OCI-LY7 (cell line): ENCODE data around the gene GRID2.

Source experiments
- CTCF ChIP-seq: fragments of 200-600 bp; sonication (generic); conservative IDR thresholded peaks from 2 replicates; pipeline ENCODE4 v1.5.1; 2014; ENCODE audit warnings: mild to moderate bottlenecking, antibody characterized with exemption, low read length, moderate library complexity, mixed read lengths
- EZH2phosphoT487 ChIP-seq: fragments of 200-600 bp; sonication (generic); IDR thresholded peaks from 2 replicates; pipeline ENCODE4 v1.6.1; 2018; ENCODE audit warnings: low read depth, borderline replicate concordance, mild to moderate bottlenecking, mixed run types, antibody characterized with exemption, low read length, moderate library complexity, mixed read lengths

DNA sequence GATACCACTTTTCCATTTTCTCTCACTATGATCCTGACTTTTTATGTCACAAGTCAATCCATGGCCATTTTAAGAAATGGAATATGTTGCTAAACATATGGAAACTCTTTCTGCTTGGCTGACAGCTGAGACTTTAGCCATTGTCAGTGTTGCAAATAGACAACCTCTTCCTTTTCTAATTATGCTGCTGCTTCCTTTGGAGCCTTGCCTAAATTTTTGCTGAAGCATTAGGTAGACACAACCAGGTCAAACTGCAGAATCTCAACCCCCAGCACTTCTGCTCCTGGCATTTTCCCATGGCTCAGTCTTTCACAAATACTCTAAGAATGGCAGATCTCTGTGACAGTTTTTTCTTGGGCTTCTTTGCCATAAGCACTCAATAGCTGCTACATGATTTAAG is 543.3 kb downstream of the GRID2 start:
- TF ChIP-seq CTCF: no peak
- no peak for TF ChIP-seq EZH2phosphoT487
